NCI-H128 (cell line): ENCODE data around the gene RBBP5.

Source experiments
- DNase-seq: peaks from one replicate; lab custom pipeline; 2025; ENCODE audit not compliant: unreplicated experiment; lab: John Stamatoyannopoulos, UW

RBBP5 gene

GRCh38 chr1:205057808-205058575, 63.8 kb downstream of the RBBP5 start:
- DNase-seq: no peak

GRCh38 chr1:205056956-205057568, 64.7 kb downstream of the RBBP5 start:
- DNase-seq: no peak

DNA sequence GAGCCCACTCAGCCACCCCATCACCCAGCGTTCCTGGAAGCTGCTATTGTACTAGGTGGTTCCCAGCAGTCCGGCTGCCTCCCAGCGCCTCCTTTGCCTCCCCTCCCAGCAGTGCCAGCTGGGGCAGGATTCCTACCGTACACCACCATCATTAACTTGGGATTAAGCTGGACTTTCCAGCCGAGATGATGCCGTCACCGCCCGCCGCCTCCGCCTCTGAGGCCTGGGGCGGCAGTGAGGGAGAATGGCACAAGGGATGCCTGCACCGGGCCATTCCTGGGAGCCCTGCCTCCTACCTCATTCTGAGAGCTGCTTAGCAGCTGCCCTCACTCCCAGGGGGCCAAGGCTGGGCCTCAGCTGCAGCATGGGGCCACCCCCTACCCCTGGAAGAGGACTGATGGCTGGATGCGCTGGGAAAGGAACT, 65.6 kb downstream of the RBBP5 start:
- DNase-seq: no peak

- DNase-seq: no peak
Measured at GRCh38 chr1:205054013-205054412, 67.8 kb downstream of the RBBP5 start.

GRCh38 chr1:205053296-205053695, 68.5 kb downstream of the RBBP5 start:
- DNase-seq: no peak

DNA sequence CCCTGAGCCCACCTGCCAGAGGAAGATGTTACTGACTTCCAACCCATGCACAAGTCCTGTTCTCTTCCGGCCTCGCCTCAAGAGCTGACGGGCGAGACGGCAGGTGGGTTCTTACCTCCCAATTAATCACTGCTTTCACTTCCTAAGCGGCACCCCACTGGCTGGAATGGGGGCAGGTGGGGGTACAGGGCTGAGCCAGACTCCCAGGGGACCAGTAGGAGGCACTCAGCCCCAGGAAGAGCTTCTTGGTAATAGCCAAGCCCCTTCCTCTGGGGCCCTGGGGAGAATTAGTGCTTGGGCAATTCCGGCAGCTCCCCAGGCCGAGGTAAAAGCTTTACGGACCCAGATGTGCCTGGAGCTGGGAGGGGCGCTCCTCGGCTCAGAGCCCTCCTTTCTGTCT, 69.1 kb downstream of the RBBP5 start:
- no peak for DNase-seq

DNA sequence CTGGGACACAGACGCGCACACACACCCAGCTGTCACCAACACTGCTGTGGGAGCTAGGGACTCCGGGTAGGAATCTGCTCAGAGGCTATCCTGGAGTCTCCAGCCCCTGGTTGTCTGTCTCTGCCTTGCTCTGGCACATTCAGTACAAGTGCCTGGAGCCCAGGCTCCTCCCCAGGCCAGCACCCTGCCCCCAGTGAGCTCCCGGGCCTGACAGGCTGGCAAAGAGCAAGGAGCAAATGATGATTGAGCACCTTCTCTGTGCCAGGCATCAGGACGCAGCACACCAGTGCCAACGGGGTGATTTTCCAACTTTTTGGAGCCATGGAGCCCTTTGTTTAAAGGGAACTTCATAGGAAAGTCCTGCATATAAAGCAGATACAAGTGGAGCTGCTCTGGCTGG, 72.3 kb downstream of the RBBP5 start:
- DNase-seq: no peak

- no peak for DNase-seq
Measured at GRCh38 chr1:205048382-205048781, 73.4 kb downstream of the RBBP5 start.

- no peak for DNase-seq
Measured at GRCh38 chr1:205047764-205048231, 74.0 kb downstream of the RBBP5 start.

GRCh38 chr1:205046870-205047269, 74.9 kb downstream of the RBBP5 start:
- DNase-seq: no peak

DNA sequence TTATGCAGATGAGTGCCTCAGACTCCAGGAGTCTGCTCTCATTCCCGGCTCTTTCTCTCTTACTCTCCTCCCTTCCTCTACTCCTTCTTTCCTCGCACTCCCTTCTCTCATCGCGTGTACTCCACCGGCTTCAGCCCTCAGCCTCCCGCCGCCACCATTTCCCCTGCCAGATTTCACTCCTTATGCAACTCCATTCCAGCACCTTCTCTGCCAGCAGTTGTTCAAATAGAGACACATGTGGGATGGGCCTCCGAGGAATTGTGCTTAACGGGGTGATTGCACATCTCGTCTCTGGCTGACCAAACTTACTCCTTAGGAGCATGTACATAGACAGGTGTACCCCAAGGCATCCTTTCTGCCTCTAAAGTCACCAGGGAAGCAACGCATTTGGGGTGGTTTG, 76.6 kb downstream of the RBBP5 start:
- DNase-seq: no peak

DNA sequence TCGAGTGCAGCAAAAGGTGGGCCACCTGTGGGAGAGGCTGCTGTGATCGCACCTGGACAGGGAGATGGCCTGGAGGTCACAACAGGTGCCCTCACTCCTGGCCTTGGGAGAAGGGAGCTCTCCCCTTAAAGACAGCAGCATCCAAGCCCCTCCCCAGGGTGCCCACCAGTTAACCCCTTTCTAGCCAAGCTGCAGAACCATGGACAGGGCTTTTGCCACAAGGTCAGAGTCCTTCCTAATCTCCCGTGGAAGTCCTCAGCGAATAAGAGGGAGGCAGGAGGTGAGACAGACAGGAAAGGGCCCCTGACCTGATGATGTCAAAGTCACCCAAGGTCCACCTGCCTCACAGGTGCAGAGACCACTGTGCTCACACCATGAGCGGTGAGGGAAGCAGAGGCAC, 77.0 kb downstream of the RBBP5 start:
- no peak for DNase-seq

DNA sequence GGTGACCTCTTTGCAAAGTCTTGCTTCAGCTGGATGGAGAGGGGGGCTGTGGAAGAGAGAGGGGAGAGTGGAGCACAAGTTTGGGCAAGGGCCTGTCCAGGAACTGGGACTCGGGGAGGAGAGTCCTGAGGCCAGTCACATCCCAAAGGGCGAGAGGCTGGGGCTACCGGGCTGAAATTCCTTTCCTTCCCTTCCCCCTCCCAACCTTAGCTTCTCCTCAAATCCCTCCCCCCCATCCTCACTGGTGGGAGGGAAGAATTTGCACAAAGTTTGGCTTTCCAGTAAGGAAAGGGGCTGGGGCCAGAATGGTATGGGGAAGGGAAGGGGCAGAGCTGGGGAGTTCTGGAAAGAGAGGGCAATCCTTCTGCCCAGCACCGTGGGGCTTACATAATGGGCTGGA, 77.9 kb downstream of the RBBP5 start:
- DNase-seq: no peak

DNA sequence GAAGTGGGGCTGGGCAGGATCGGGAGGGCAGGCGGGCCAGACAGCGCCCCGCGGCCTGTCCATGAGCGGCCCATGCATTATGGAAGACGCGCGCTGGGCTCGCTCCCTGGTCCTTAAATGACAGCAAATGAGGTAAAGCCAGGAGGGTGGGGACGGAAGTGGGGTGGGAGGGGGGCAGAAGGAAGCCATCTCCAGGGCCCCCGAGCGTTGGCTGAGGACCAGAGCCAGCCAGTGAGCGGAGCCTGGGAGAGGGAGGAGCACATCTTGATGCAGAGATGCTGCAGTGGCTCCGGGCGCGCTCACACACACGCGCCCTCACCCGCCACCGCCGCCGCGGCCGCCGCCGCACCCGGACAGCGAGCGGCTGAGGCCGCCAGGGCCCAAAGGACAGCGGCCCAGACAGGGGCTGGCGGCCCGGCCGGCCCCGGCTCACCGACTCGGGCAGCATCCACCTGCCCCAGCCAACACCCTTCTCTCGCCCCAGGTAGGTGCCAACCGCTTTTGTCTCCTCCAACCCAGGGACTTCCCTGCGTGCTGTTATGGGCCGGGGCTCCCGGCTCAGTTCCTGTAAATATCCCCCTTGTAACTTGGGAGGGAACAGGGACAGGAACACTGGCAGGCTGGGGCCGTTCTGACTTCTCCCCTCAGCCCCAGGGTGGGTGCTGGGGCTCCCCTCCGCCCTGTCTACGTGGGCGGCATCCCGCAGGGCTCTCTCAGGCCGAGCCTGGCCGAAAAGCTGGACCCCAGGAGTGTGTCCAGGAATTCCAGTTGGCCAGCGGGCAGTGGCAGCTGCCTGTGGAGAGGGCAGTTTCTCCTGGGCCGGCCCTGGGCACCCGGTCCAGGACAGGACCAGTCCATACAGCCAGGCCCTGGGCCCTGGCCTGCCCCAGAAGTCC, 78.6 kb downstream of the RBBP5 start, which contains the start of gene CNTN2:
Gene CNTN2 (plus strand): TSS at position 302 of the 896 bp plus-strand sequence. CDS start 9,974 bp downstream, outside the sequence.
- DNase-seq: no peak

DNA sequence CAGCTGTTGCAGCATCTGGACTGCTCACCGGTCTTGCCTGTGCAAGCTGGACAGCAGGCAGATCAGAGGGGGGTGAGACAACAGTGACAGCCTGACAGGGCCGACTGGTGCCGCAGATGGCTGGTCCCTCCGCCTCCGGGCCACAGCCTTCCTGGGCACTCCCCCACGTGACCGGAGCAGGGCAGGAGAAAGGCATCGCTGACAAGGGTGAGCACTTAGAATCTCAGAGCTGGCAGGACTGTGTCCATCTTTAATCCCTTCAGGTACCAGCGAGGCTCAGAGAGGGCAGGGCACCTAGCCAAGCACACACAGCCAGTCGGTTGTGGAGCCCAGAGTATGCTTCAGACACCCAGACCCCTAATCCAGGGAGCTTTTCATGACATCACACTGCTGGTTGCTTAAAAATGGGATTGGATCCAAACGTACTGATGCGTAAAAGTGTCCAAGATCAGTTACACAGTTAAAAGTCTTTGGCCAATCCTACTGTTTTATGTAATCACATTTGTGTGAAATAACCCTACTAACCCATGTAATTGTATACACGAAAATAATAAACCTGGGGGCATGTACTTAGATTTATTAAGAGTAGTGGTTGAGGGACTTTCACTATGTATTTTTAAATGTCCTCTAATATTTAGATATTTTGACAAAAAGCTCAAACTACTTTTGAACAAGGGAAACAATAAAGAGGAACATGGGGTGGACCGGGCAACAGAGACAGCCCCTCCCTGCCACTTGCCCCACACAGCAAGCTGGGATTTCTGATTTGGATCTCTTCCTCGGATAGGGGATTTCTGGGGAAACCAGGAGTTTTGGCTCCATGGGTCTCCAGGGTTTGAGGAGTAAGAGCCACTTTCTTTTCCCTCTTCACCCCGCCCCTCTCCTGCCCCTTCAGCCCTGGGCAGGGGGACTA, 79.5 kb downstream of the RBBP5 start:
- no peak for DNase-seq

DNA sequence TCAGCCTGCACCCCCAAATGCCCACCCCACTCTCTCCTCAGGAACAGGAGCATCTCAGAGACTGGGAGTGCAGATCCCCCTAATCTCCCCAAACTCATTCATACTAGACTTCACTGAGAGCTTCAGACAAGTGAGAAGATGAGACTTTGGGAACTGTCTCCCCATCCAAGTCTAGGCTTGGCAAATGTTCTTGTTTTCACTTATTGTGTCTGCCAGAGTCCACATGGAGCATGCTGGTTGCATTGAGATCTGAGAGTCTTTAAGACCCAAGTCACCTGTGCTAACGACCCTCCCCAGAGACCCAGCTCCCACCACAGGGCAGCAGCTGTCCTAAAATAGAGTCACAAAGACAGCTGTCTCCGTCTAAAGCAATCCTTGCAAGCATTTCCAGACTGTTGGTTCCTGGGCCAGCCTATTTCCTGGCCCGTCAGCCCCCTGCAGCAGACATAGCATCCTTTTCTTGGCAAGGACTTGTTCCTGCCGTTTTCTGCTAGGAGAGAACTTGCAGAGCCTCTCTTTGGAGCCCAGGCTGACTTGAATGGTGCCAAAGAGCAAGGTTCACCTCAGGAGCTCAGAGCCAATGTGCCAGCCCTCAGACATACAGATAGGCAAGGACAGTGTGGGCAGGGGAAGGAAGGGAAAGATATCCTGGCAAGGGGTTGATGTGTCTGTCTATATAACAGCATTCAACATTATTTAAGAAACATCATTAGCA, 80.6 kb downstream of the RBBP5 start:
- DNase-seq: no peak

DNA sequence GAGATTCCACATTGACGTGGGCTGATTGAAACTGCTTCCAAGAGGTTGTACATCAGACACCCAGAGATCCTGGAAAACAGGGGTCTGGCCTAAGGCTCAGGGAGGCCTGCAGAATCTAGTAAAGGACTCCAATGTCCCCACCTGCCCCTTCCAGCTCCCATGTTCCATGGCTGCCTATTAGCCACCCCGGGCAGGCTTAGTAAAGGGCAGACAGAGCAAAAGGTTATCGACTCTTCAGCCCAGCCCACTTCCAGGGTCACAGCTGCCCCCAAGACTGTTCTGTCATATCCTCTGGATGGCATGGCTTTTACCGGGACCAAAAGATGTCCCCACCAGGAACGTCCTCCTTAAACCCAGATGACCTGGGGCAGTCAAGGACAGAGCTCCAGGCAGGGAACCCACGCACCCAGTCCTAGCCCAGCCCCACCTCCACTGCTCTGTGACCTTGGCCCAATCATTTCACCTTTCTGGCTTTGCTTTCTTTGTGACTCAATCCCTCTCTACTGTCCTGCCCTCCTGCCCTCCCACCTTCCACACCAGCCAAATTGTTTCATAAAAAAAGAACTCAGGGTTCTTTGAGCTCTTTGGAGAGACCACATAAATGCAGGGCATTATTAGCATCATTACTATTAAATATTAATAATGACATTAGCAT, 83.5 kb downstream of the RBBP5 start:
- DNase-seq: no peak

- DNase-seq: no peak
Measured at GRCh38 chr1:205037539-205037938, 84.2 kb downstream of the RBBP5 start.
